IMR-90 (cell line): ENCODE measurements around the gene SSBP2. TPM values are rescaled to one million over a fixed set of nuclear protein-coding genes. Genes with fewer than 3 reads are reported as not detected.

ENCODE experiments used
- ATAC-seq: fragments of 200-7000 bp; cut with Tn5 transposase; 2 replicates; pipeline ENCODE4 v1.9.1; 2020; ENCODE audit warnings: low read depth, mild to moderate bottlenecking, moderate library complexity
- BruUV-seq: library from RNA; stranded (reverse); fragments of 400-500 nt; replicated peaks from 2 replicates; lab custom pipeline; 2021; lab: Mats Ljungman, UMichigan
- CTCF ChIA-PET: fragments of 300-600 bp; formaldehyde crosslinking; extraction: SDS; loops from one replicate; lab custom pipeline; 2021; ENCODE audit warnings: antibody characterized with exemption; lab: Yijun Ruan, JAX
- POLR2A ChIA-PET: fragments of 300-600 bp; sonication (Branson Sonifier 250); formaldehyde crosslinking; loops from one replicate; lab custom pipeline; 2022; ENCODE audit warnings: antibody characterized with exemption; ENCODE audit not compliant: unreplicated experiment; lab: Charles Lee
- DNase-seq: peaks from one replicate; pipeline ENCODE4 v3.0.0; 2013
- H2AFZ ChIP-seq: replicated peaks from 2 replicates; pipeline ENCODE3; 2013; ENCODE audit warnings: low read length, mild to moderate bottlenecking; ENCODE audit not compliant: poor library complexity
- H2AK5ac ChIP-seq: 2 replicates; pipeline ENCODE4 v1.6.1; 2013; ENCODE audit warnings: low read depth, low read length, inconsistent platforms
- H2AK9ac ChIP-seq: replicated peaks from 2 replicates; pipeline ENCODE3; 2013; ENCODE audit warnings: mild to moderate bottlenecking, low read depth, low read length, moderate library complexity; ENCODE audit not compliant: poor library complexity
- H2BK120ac ChIP-seq: 2 replicates; pipeline ENCODE4 v1.6.1; 2013; ENCODE audit warnings: low read depth, low read length, inconsistent platforms
- H2BK15ac ChIP-seq: 3 replicates; pipeline ENCODE4 v1.6.1; 2013; ENCODE audit warnings: low read depth, low read length, inconsistent platforms
- H2BK20ac ChIP-seq: 2 replicates; pipeline ENCODE4 v1.6.1; 2013; ENCODE audit warnings: low read depth, mild to moderate bottlenecking, inconsistent platforms, low read length, moderate library complexity
- H2BK5ac ChIP-seq: 2 replicates; pipeline ENCODE4 v1.6.1; 2013; ENCODE audit warnings: mild to moderate bottlenecking, low read depth, low read length, inconsistent platforms; ENCODE audit not compliant: poor library complexity, severe bottlenecking
- H3K14ac ChIP-seq: replicated peaks from 2 replicates; pipeline ENCODE4 v1.6.1; 2013; ENCODE audit warnings: low read depth, low read length, inconsistent platforms
- H3K18ac ChIP-seq: 2 replicates; pipeline ENCODE4 v1.6.1; 2013; ENCODE audit warnings: low read depth, low read length, control low read depth
- H3K23ac ChIP-seq: 2 replicates; pipeline ENCODE4 v1.6.1; 2013; ENCODE audit warnings: low read depth, low read length, inconsistent platforms
- H3K27ac ChIP-seq: 2 replicates; pipeline ENCODE4 v1.5.1; 2013; ENCODE audit warnings: mild to moderate bottlenecking, control low read depth, low read length; ENCODE audit not compliant: insufficient read depth
- H3K27me3 ChIP-seq: 2 replicates; pipeline ENCODE4 v1.6.1; 2013; ENCODE audit warnings: low read length; ENCODE audit not compliant: control insufficient read depth, insufficient read depth
- H3K36me3 ChIP-seq: 2 replicates; pipeline ENCODE4 v1.6.1; 2013; ENCODE audit warnings: low read length, mixed read lengths; ENCODE audit not compliant: control insufficient read depth, insufficient read depth
- H3K4ac ChIP-seq: 2 replicates; pipeline ENCODE4 v1.6.1; 2013; ENCODE audit warnings: low read depth, low read length, inconsistent platforms
- H3K4me1 ChIP-seq: 2 replicates; pipeline ENCODE4 v1.6.1; 2013; ENCODE audit warnings: low read length, mixed read lengths; ENCODE audit not compliant: control insufficient read depth, insufficient read depth
- H3K4me2 ChIP-seq: 2 replicates; pipeline ENCODE4 v1.6.1; 2013; ENCODE audit warnings: low read depth, mild to moderate bottlenecking, control low read depth, low read length, moderate library complexity
- H3K4me3 ChIP-seq: 2 replicates; pipeline ENCODE4 v1.5.1; 2013; ENCODE audit warnings: low read depth, mild to moderate bottlenecking, control low read depth, low read length, moderate library complexity; ENCODE audit not compliant: insufficient read depth
- H3K56ac ChIP-seq: 2 replicates; pipeline ENCODE4 v1.6.1; 2013; ENCODE audit warnings: low read length, inconsistent platforms; ENCODE audit not compliant: insufficient read depth; ENCODE audit errors: extremely low read depth
- H3K79me1 ChIP-seq, 2 experiments: 2 replicates each; pipeline ENCODE4 v1.6.1; 2013; ENCODE audit warnings: low read length in 2 of 2, inconsistent platforms in 1 of 2, low read depth in 1 of 2
- H3K9ac ChIP-seq: 2 replicates; pipeline ENCODE4 v1.6.1; 2013; ENCODE audit warnings: low read depth, low read length, control low read depth
- H3K9me1 ChIP-seq: 2 replicates; pipeline ENCODE4 v1.6.1; 2013; ENCODE audit warnings: low read length, inconsistent platforms; ENCODE audit not compliant: insufficient read depth
- H3K9me3 ChIP-seq: 2 replicates; pipeline ENCODE4 v1.6.1; 2013; ENCODE audit warnings: low read length; ENCODE audit not compliant: control insufficient read depth, insufficient read depth
- H4K20me1 ChIP-seq: 2 replicates; pipeline ENCODE4 v1.6.1; 2013; ENCODE audit warnings: low read length, inconsistent platforms; ENCODE audit not compliant: insufficient read depth
- H4K5ac ChIP-seq: 2 replicates; pipeline ENCODE4 v1.6.1; 2013; ENCODE audit warnings: mild to moderate bottlenecking, low read depth, low read length, control low read depth
- H4K8ac ChIP-seq, 2 experiments: 2 replicates each; pipeline ENCODE4 v1.6.1; 2013; ENCODE audit warnings: low read depth in 2 of 2, low read length in 2 of 2, control low read depth in 1 of 2, inconsistent platforms in 1 of 2
- H4K91ac ChIP-seq: 2 replicates; pipeline ENCODE4 v1.6.1; 2013; ENCODE audit warnings: low read depth, low read length, inconsistent platforms; ENCODE audit not compliant: insufficient read depth
- MAFK ChIP-seq: IDR thresholded peaks from 2 replicates; pipeline ENCODE4 v1.6.1; 2012; ENCODE audit warnings: low read depth, low read length, improper control_type of control experiment
- MAZ ChIP-seq: IDR thresholded peaks from 2 replicates; pipeline ENCODE4 v1.6.1; 2012; ENCODE audit warnings: low read depth, mild to moderate bottlenecking, low read length, improper control_type of control experiment, moderate library complexity, borderline replicate concordance
- MXI1 ChIP-seq: IDR thresholded peaks from 2 replicates; pipeline ENCODE4 v1.6.1; 2012; ENCODE audit warnings: low read depth, mild to moderate bottlenecking, low read length, moderate library complexity, borderline replicate concordance
- RAD21 ChIP-seq: IDR thresholded peaks from 2 replicates; pipeline ENCODE4 v1.6.1; 2012; ENCODE audit warnings: low read length, improper control_type of control experiment
- RCOR1 ChIP-seq: IDR thresholded peaks from 2 replicates; pipeline ENCODE4 v1.6.1; 2012; ENCODE audit warnings: mild to moderate bottlenecking, low read length, improper control_type of control experiment; ENCODE audit not compliant: insufficient replicate concordance
- RFX5 ChIP-seq: IDR thresholded peaks from 2 replicates; pipeline ENCODE4 v1.8.0; 2012; ENCODE audit warnings: low read depth, mild to moderate bottlenecking, low read length, moderate library complexity
- WGBS, 2 experiments: methylation state at CpG; one replicate each; pipeline versions ENCODE4 v1.1.5 to v1.1.7; 2013; ENCODE audit warnings: missing lambda C conversion rate in 2 of 2; ENCODE audit not compliant: insufficient read length in 1 of 2; ENCODE audit errors: extremely low coverage in 2 of 2; 5-methylcytosine and 5-hydroxymethylcytosine counted together
- dilution Hi-C: fragments of 300-500 bp; cut with HindIII; formaldehyde crosslinking; loops from one replicate; pipeline ENCODE4 v1.14.3; 2018; ENCODE audit warnings: low sequenced_read_pairs; ENCODE audit not compliant: unreplicated experiment
- in situ Hi-C: fragments of 300-500 bp; cut with MboI; formaldehyde crosslinking; loops from 3 replicates; pipeline ENCODE4 v1.14.3; 2019; ENCODE audit warnings: low sequenced_read_pairs, inconsistent platforms, mixed read lengths
- intact Hi-C: fragments of 100-400 bp; cut with micrococcal nuclease; formaldehyde crosslinking; loops from 2 replicates; pipeline ENCODE4 v1.10.0; 2022
- polyA plus RNA-seq, 3 experiments: library from polyadenylated mRNA; depleted of rRNA; stranded (reverse); fragments of >200 nt; gene quantifications; 2 replicates each; pipeline ENCODE4 v1.2.3, GENCODE V29; 2012; ENCODE audit warnings: low replicate concordance in 1 of 3
- total RNA-seq: library from RNA; depleted of rRNA; stranded (reverse); fragments of >200 nt; gene quantifications from 2 replicates; pipeline ENCODE4 v1.2.3, GENCODE V29; 2012
- TF ChIP-seq, protein P1 (sequence below): fragments of 150-350 bp; IDR thresholded peaks from 2 replicates; pipeline ENCODE4 v1.6.1; 2016; ENCODE audit warnings: low read depth, mild to moderate bottlenecking, low read length, moderate library complexity, borderline replicate concordance

Gene SSBP2
- total and polyA plus RNA-seq, 2 of the 4 experiments (the other 2 are of a cell fraction) = 38.4 to 42.7 TPM

DNA sequence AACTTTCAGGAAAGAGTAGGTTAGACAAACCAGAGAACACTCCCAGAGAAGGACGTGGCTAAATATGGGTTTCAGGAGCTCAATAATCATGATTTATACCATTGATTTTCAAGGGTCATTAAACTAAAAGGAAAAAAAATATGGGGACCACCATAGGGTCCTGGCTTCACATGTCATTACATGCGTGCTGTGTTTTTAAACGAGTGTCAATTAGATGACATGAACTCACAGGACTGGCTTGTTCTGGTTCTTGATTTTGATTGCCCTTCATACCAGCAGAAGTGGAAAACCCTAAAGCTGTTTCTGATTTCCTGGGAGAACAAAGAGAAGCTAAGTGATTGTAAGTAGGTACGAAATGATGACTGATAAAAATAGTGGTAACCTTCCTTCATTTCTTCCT is 362.7 kb downstream of the SSBP2 start:
- Histone ChIP-seq H3K27me3 (no peaks in the 10 kb centered on the region), H3K4ac (no peak overlapping the region), H4K20me1 (no peaks in the 10 kb centered on the region), H3K4me3 (no peak overlapping the region), H3K9me3 (no peaks in the 10 kb centered on the region), H3K23ac (no peak overlapping the region), H3K79me1 (no peaks in the 10 kb centered on the region), H3K9ac (no peak overlapping the region), H3K14ac (no peak overlapping the region), H2BK15ac (no peak overlapping the region), H4K8ac (no peak overlapping the region), H4K91ac (no peak overlapping the region), H2AK9ac (no peak overlapping the region), H2AK5ac (no peak overlapping the region), H3K18ac (no peak overlapping the region), H3K27ac (no peak overlapping the region), H3K4me1 (no peaks in the 10 kb centered on the region), H2BK120ac (no peak overlapping the region), H3K4me2 (no peak overlapping the region), H3K56ac (no peak overlapping the region), H3K36me3 (no peaks in the 10 kb centered on the region), H2AFZ (no peak overlapping the region), H4K5ac (no peak overlapping the region), H3K9me1 (no peaks in the 10 kb centered on the region), H2BK20ac (no peak overlapping the region), H2BK5ac (no peak overlapping the region)
- DNase-seq (no peak), ATAC-seq (no peak)
- in situ Hi-C loops = no loop called here
- 83% methylated on average over 2 of the region's 4 CpGs; no CpG with 5 or more reads in 1 of the 2 experiments for WGBS, 2 experiments
- POLR2A ChIA-PET = no interaction called here
- dilution Hi-C loops = no loop called here
- intact Hi-C loops = no loop called here
- CTCF ChIA-PET = no interaction called here
- TF ChIP-seq RFX5 = no peak
- no peak for TF ChIP-seq RAD21
- no peak for TF ChIP-seq MAZ
- no peak for TF ChIP-seq RCOR1
- TF ChIP-seq, protein P1, sequence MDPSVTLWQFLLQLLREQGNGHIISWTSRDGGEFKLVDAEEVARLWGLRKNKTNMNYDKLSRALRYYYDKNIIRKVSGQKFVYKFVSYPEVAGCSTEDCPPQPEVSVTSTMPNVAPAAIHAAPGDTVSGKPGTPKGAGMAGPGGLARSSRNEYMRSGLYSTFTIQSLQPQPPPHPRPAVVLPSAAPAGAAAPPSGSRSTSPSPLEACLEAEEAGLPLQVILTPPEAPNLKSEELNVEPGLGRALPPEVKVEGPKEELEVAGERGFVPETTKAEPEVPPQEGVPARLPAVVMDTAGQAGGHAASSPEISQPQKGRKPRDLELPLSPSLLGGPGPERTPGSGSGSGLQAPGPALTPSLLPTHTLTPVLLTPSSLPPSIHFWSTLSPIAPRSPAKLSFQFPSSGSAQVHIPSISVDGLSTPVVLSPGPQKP = no peak
- no peak for TF ChIP-seq MXI1
- TF ChIP-seq MAFK = no peak
- no TSS peak for BruUV-seq
